K562 (cell line): ENCODE measurements around the gene HSD17B3. TPM values are rescaled to one million over a fixed set of nuclear protein-coding genes. Genes with fewer than 3 reads are reported as not detected.

Experiments
- ATAC-seq: fragments of 200-7000 bp; cut with Tn5 transposase; 3 replicates; pipeline ENCODE4 v1.9.1; 2020; ENCODE audit warnings: moderate library complexity
- BruUV-seq: library from RNA; stranded (reverse); fragments of 400-500 nt; replicated peaks from 2 replicates; lab custom pipeline; 2021; lab: Mats Ljungman, UMichigan
- CTCF ChIA-PET: fragments of 300-600 bp; formaldehyde crosslinking; extraction: SDS; loops from one replicate; lab custom pipeline; 2021; ENCODE audit warnings: low intra/inter-chr PET ratio; lab: Yijun Ruan, JAX
- POLR2A ChIA-PET: fragments of 300-600, 350-650 bp; sonication (Branson Sonifier 250); formaldehyde crosslinking; extraction: SDS; loops from one replicate; lab custom pipeline; 2021; ENCODE audit warnings: antibody characterized with exemption, inconsistent platforms; lab: Yijun Ruan, JAX
- DNase-seq, 4 experiments: peaks; one replicate each; pipeline versions ENCODE4 v3.0.0 to v3.0.0-alpha.2; 2011 to 2018; ENCODE audit warnings: low spot score in 3 of 4, mixed read lengths in 3 of 4; ENCODE audit errors: extremely low read depth in 1 of 4
- FAIRE-seq: peaks from 2 replicates; lab custom pipeline; 2011; peaks lifted over from hg19 to GRCh38; lab: Jason Lieb, UNC
- H2AFZ ChIP-seq: 2 replicates; pipeline ENCODE4 v1.6.0; 2011; ENCODE audit warnings: low read depth, low read length, control low read depth, inconsistent platforms
- H3K27ac ChIP-seq: fragments of 200-600 bp; 3 replicates; pipeline ENCODE4 v1.8.0; 2011; ENCODE audit warnings: low read depth, mild to moderate bottlenecking, control low read depth, inconsistent platforms, low read length, moderate library complexity, mixed read lengths; ENCODE audit errors: extremely low read depth
- H3K27me3 ChIP-seq, 2 experiments: fragments of 300-600 bp in 1 of 2; 2 replicates in 1 of 2; 3 replicates in 1 of 2; pipeline versions ENCODE4 v1.6.0 to v1.8.0; 2011; ENCODE audit warnings: inconsistent platforms in 2 of 2, low read length in 2 of 2, mild to moderate bottlenecking in 1 of 2, mixed read lengths in 1 of 2, moderate library complexity in 1 of 2; ENCODE audit not compliant: control insufficient read depth in 2 of 2, insufficient read depth in 2 of 2
- H3K36me3 ChIP-seq: fragments of 300-600 bp; 3 replicates; pipeline ENCODE4 v1.8.0; 2011; ENCODE audit warnings: mild to moderate bottlenecking, low read length, inconsistent platforms; ENCODE audit not compliant: control insufficient read depth, insufficient read depth
- H3K4me1 ChIP-seq, 2 experiments: fragments of 200-600 bp in 1 of 2; replicated peaks in 1 of 2; 2 replicates in 1 of 2; 3 replicates in 1 of 2; pipeline versions ENCODE4 v1.5.1 to v1.8.0; 2011; ENCODE audit warnings: inconsistent platforms in 2 of 2, low read length in 2 of 2, mild to moderate bottlenecking in 1 of 2, mixed read lengths in 1 of 2, moderate library complexity in 1 of 2; ENCODE audit not compliant: control insufficient read depth in 2 of 2, insufficient read depth in 2 of 2
- H3K4me2 ChIP-seq: 2 replicates; pipeline ENCODE4 v1.6.1; 2011; ENCODE audit warnings: low read length, control low read depth, inconsistent platforms, mixed read lengths; ENCODE audit not compliant: insufficient read depth
- H3K4me3 ChIP-seq: fragments of 200-600 bp; sonication (generic), shearing (Covaris generic); 2 replicates; pipeline ENCODE4 v1.5.1; 2016; ENCODE audit warnings: control low read depth, inconsistent platforms
- H3K79me2 ChIP-seq: fragments of 200-600 bp; 3 replicates; pipeline ENCODE4 v1.8.0; 2011; ENCODE audit warnings: low read length, inconsistent platforms; ENCODE audit not compliant: control insufficient read depth, insufficient read depth
- H3K9ac ChIP-seq, 2 experiments: 2 replicates each; pipeline versions ENCODE4 v1.6.0 to v1.6.1; 2011; ENCODE audit warnings: low read depth in 2 of 2, low read length in 2 of 2, control low read depth in 1 of 2, inconsistent platforms in 1 of 2, mild to moderate bottlenecking in 1 of 2, mixed read lengths in 1 of 2; ENCODE audit not compliant: insufficient read depth in 1 of 2
- H3K9me1 ChIP-seq: one replicate; pipeline ENCODE4 v1.6.0; 2011; ENCODE audit warnings: inconsistent platforms, mild to moderate bottlenecking, low read length, moderate library complexity; ENCODE audit not compliant: control insufficient read depth, insufficient read depth
- H3K9me3 ChIP-seq: replicated peaks from 2 replicates; pipeline ENCODE4 v1.5.1; 2011; ENCODE audit warnings: low read depth, low read length, inconsistent platforms; ENCODE audit not compliant: control insufficient read depth, insufficient read depth
- H4K20me1 ChIP-seq: replicated peaks from 2 replicates; pipeline ENCODE4 v1.6.1; 2011; ENCODE audit warnings: low read length, inconsistent platforms, mixed read lengths; ENCODE audit not compliant: control insufficient read depth, insufficient read depth
- ADNP ChIP-seq: fragments of 200-800 bp; sonication (Bioruptor generic); IDR thresholded peaks from 2 replicates; pipeline ENCODE4 v1.6.1; 2016; ENCODE audit warnings: missing genetic modification characterization, missing compliant biosample characterization
- ARHGAP35 ChIP-seq: fragments of 450-650 bp; IDR thresholded peaks from 2 replicates; pipeline ENCODE4 v1.6.1; 2018; ENCODE audit not compliant: partially characterized antibody
- BCOR ChIP-seq: fragments of 450-650 bp; IDR thresholded peaks from 2 replicates; pipeline ENCODE4 v1.6.1; 2016
- CREB1 ChIP-seq, 2 experiments: sonication (generic) in 1 of 2; formaldehyde crosslinking in 1 of 2; IDR thresholded peaks; 2 replicates each; pipeline versions ENCODE4 v1.6.1 to v1.8.0; 2012 to 2022; ENCODE audit warnings: inconsistent platforms in 1 of 2, mild to moderate bottlenecking in 1 of 2, missing genetic modification reagents in 1 of 2, moderate library complexity in 1 of 2
- ELF1 ChIP-seq: fragments of 200-800 bp; sonication (Bioruptor generic); IDR thresholded peaks from 2 replicates; pipeline ENCODE4 v1.6.1; 2016; ENCODE audit warnings: missing genetic modification characterization, missing compliant biosample characterization
- FOXM1 ChIP-seq, 2 experiments: fragments of 450-650 bp in 1 of 2; sonication (generic) in 1 of 2; formaldehyde crosslinking in 1 of 2; IDR thresholded peaks; 2 replicates each; pipeline versions ENCODE4 v1.6.1 to v1.9.0; 2017 to 2022; ENCODE audit warnings: low read depth in 2 of 2, mild to moderate bottlenecking in 2 of 2, missing genetic modification reagents in 1 of 2, moderate library complexity in 1 of 2
- GABPA ChIP-seq: fragments of 200-800 bp; sonication (Bioruptor generic); conservative IDR thresholded peaks from 2 replicates; pipeline ENCODE4 v1.6.1; 2016; ENCODE audit warnings: low read depth, missing genetic modification characterization, missing compliant biosample characterization
- NCOA6 ChIP-seq: fragments of 450-650 bp; IDR thresholded peaks from 2 replicates; pipeline ENCODE4 v1.6.1; 2017; ENCODE audit warnings: mild to moderate bottlenecking
- NFIC ChIP-seq: fragments of 450-650 bp; IDR thresholded peaks from 2 replicates; pipeline ENCODE4 v1.6.1; 2017; ENCODE audit warnings: mild to moderate bottlenecking, inconsistent platforms
- PTBP1 ChIP-seq: fragments of 200-400 bp; formaldehyde crosslinking; IDR thresholded peaks from 2 replicates; pipeline ENCODE4 v1.6.1; 2017; ENCODE audit warnings: low read depth, low read length
- RAD21 ChIP-seq, 2 experiments: fragments of 250-450 bp in 1 of 2; fragments of 450-650 bp in 1 of 2; sonication (Bioruptor Pico) in 1 of 2; formaldehyde crosslinking in 1 of 2; IDR thresholded peaks in 1 of 2; conservative IDR thresholded peaks in 1 of 2; 2 replicates each; pipeline versions ENCODE4 v1.4.0 to v1.8.0; 2020 to 2022; ENCODE audit warnings: mild to moderate bottlenecking in 2 of 2, moderate library complexity in 1 of 2
- RBM15 ChIP-seq: fragments of 200-400 bp; formaldehyde crosslinking; IDR thresholded peaks from 2 replicates; pipeline ENCODE4 v1.6.1; 2018; ENCODE audit warnings: mild to moderate bottlenecking, low read length, moderate library complexity; ENCODE audit not compliant: insufficient read depth
- ZFX ChIP-seq: sonication (generic); formaldehyde crosslinking; IDR thresholded peaks from 2 replicates; pipeline ENCODE4 v1.8.0; 2022; ENCODE audit warnings: mild to moderate bottlenecking, missing genetic modification reagents, moderate library complexity
- ZNF263 ChIP-seq: sonication (generic); formaldehyde crosslinking; IDR thresholded peaks from 2 replicates; pipeline ENCODE4 v1.8.0; 2022; ENCODE audit warnings: mild to moderate bottlenecking, missing genetic modification reagents, borderline replicate concordance
- ZNF507 ChIP-seq: conservative IDR thresholded peaks from 2 replicates; pipeline ENCODE4 v1.6.1; 2017; ENCODE audit warnings: missing genetic modification characterization, missing compliant biosample characterization
- WGBS: fragments of 100-300 bp; shearing (Covaris generic); methylation state at CpG from one replicate; pipeline ENCODE4 v1.1.6; 2016; ENCODE audit warnings: low coverage, mixed read lengths; ENCODE audit not compliant: insufficient coverage; ENCODE audit errors: missing lambda C conversion rate; 5-methylcytosine and 5-hydroxymethylcytosine counted together
- in situ Hi-C: fragments of 300-500 bp; cut with MboI; formaldehyde crosslinking; loops from 4 replicates; pipeline ENCODE4 v1.15.0; 2018; ENCODE audit warnings: inconsistent platforms, mixed read lengths
- intact Hi-C: fragments of 100-400 bp; cut with micrococcal nuclease; formaldehyde crosslinking; loops from 2 replicates; pipeline ENCODE4 v1.14.2; 2022
- polyA plus RNA-seq, 8 experiments: library from polyadenylated mRNA; depleted of rRNA in 4 of 8; stranded (reverse) in 5 of 8; unstranded in 3 of 8; fragments of >200 nt; fragmentation: Nextera tagmentation in 2 of 8; fragmentation: Illumina TruSeq in 1 of 8; extraction: Ambion mirVana in 2 of 8; extraction: Trizol in 1 of 8; gene quantifications; 2 replicates each; pipeline versions ENCODE4 v1.2.1 to v1.2.3, GENCODE V29; 2011 to 2014; ENCODE audit warnings: inconsistent platforms in 1 of 8, missing spikeins in 1 of 8
- total RNA-seq, 7 experiments: library from RNA; depleted of rRNA in 6 of 7; stranded (reverse); fragments of >200 nt in 6 of 7; fragmentation: Illumina TruSeq in 2 of 7; extraction: Trizol in 2 of 7; gene quantifications; 2 replicates each; pipeline versions ENCODE4 v1.2.1 to v1.2.3, GENCODE V29; 2011 to 2021; ENCODE audit warnings: low replicate concordance in 1 of 7
- TF ChIP-seq, protein P1 (sequence below), 3 experiments: IDR thresholded peaks in 2 of 3; conservative IDR thresholded peaks in 1 of 3; 2 replicates each; pipeline ENCODE4 v1.5.1; 2011 to 2012; ENCODE audit warnings: low read length in 3 of 3, mild to moderate bottlenecking in 3 of 3, control low read depth in 2 of 3, improper control_type of control experiment in 1 of 3, inconsistent platforms in 1 of 3, low read depth in 1 of 3, mixed read lengths in 1 of 3, moderate library complexity in 1 of 3; ENCODE audit not compliant: insufficient read depth in 2 of 3
- TF ChIP-seq, protein P2 (sequence below), 2 experiments: IDR thresholded peaks; 2 replicates each; pipeline ENCODE4 v1.6.1; 2012; ENCODE audit warnings: improper control_type of control experiment in 2 of 2, low read depth in 2 of 2, low read length in 2 of 2, borderline replicate concordance in 1 of 2

The HSD17B3 gene
- total and polyA plus RNA-seq, 9 of the 15 experiments (the other 6 are each of a cell fraction or from before 2014, with no cell fraction given) = not detected

DNA sequence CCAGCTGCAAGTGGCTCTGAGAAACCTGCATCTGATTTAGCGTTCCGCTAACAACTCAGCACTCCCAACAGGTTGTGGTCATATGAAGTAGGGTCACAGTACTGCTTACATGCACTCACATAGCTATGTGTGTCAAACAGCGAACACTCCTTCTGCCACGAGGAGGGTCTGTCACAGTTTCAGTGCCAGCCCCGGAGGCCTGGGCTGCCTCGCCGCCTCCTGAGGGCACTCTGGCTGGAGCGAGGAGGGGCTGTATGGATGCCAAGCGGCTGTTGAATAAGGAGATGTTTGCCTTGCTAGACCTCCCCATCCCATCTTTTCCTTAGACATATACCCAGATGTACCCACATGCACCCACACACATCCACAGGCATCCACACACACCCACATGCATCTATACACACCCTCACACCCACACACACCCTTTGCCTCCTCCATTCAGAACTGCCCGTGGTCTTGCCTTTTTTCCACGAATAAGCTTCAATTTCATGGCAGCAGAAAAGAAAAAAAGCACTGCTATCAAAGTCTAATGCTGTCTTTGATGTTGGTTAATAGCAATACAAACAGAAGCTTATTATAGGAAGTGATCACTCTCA lies 95.7 kb downstream of the HSD17B3 start:
- H3K4me1 ChIP-seq = no peaks in the 10 kb centered on the region
- TF ChIP-seq RBM15 (no peak), PTBP1 (no peak), ADNP (tag) (no peak), NCOA6 (no peak), ZNF507 (tag) (no peak), ELF1 (tag) (no peak), ZFX (CRISPR knock-in tag) (no peak), NFIC (no peak), FOXM1 (IDR thresholded peaks at IDR 0.05; ENCODE audit: low read depth) (no peak), FOXM1 (CRISPR knock-in tag; IDR thresholded peaks at IDR 0.05; ENCODE audit: low read depth) (no peak), ARHGAP35 (no peak), RAD21 (CRISPR knock-in tag; conservative IDR thresholded peaks at IDR 0.05 in 1 of 2, IDR thresholded peaks at IDR 0.05 in 1 of 2) (no peak), GABPA (no peak), BCOR (no peak), ZNF263 (CRISPR knock-in tag) (no peak), CREB1 (IDR thresholded peaks at IDR 0.05) (no peak), CREB1 (CRISPR knock-in tag; IDR thresholded peaks at IDR 0.05) (no peak)
- TF ChIP-seq, protein P1, sequence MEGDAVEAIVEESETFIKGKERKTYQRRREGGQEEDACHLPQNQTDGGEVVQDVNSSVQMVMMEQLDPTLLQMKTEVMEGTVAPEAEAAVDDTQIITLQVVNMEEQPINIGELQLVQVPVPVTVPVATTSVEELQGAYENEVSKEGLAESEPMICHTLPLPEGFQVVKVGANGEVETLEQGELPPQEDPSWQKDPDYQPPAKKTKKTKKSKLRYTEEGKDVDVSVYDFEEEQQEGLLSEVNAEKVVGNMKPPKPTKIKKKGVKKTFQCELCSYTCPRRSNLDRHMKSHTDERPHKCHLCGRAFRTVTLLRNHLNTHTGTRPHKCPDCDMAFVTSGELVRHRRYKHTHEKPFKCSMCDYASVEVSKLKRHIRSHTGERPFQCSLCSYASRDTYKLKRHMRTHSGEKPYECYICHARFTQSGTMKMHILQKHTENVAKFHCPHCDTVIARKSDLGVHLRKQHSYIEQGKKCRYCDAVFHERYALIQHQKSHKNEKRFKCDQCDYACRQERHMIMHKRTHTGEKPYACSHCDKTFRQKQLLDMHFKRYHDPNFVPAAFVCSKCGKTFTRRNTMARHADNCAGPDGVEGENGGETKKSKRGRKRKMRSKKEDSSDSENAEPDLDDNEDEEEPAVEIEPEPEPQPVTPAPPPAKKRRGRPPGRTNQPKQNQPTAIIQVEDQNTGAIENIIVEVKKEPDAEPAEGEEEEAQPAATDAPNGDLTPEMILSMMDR (IDR thresholded peaks at IDR 0.05 in 2 of 3, conservative IDR thresholded peaks at IDR 0.05 in 1 of 3; ENCODE audit: insufficient read depth in 2 of 3, low read depth in 1 of 3, low read length in 3 of 3) = no peak
- TF ChIP-seq, protein P2, sequence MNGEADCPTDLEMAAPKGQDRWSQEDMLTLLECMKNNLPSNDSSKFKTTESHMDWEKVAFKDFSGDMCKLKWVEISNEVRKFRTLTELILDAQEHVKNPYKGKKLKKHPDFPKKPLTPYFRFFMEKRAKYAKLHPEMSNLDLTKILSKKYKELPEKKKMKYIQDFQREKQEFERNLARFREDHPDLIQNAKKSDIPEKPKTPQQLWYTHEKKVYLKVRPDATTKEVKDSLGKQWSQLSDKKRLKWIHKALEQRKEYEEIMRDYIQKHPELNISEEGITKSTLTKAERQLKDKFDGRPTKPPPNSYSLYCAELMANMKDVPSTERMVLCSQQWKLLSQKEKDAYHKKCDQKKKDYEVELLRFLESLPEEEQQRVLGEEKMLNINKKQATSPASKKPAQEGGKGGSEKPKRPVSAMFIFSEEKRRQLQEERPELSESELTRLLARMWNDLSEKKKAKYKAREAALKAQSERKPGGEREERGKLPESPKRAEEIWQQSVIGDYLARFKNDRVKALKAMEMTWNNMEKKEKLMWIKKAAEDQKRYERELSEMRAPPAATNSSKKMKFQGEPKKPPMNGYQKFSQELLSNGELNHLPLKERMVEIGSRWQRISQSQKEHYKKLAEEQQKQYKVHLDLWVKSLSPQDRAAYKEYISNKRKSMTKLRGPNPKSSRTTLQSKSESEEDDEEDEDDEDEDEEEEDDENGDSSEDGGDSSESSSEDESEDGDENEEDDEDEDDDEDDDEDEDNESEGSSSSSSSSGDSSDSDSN (IDR thresholded peaks at IDR 0.05; ENCODE audit: borderline replicate concordance in 1 of 2, low read depth in 2 of 2, low read length in 2 of 2) = no peak
- TF ChIP-seq, all 486 proteins: peak for 0
- in situ Hi-C loops = no loop called here
- Histone ChIP-seq H3K27ac (no peak overlapping the region), H3K4me2 (no peak overlapping the region), H2AFZ (no peak overlapping the region), H3K9me3 (no peaks in the 10 kb centered on the region), H3K9ac (no peak overlapping the region), H4K20me1 (no peaks in the 10 kb centered on the region), H3K27me3 (peaks cover 30 to 62% of the 10 kb centered on the region in 2 experiments), H3K36me3 (no peaks in the 10 kb centered on the region), H3K4me3 (no peak overlapping the region), H3K79me2 (no peaks in the 10 kb centered on the region), H3K9me1 (no peaks in the 10 kb centered on the region)
- intact Hi-C loops = no loop called here
- WGBS = 3% methylated on average over 11 of the region's 11 CpGs
- ChIA-PET CTCF (no interaction called here), POLR2A (interaction anchor here (0.8 kb wide), 1 partner anchor 9 kb away, joined by 4 read pairs; no protein-coding TSS in a partner anchor)
- no peak for DNase-seq
- no peak for FAIRE-seq
- no peak for ATAC-seq
- BruUV-seq = no TSS peak
